HG03565 (cell line): ENCODE measurements around the gene MAP7D3.
A peak's percentile ranks its signal among the peaks of the same experiment; 100 is the strongest.
"Not testable (repeated sequence)": the region's sequence is repeated elsewhere in the genome, so short reads cannot be mapped to it uniquely, and the experiment has no call there.

ENCODE experiments used
- ATAC-seq: cut with Tn5 transposase; IDR thresholded peaks from one replicate; pipeline ENCODE4 v1.9.1; 2021; ENCODE audit warnings: mild to moderate bottlenecking, moderate library complexity; ENCODE audit not compliant: unreplicated experiment

The MAP7D3 gene

GRCh38 chrX:136256026-136256425 lies 4.8 kb upstream of the MAP7D3 start:
- ATAC-seq, result no peak

- no peak for ATAC-seq
Measured at GRCh38 chrX:136255541-136255940, 4.3 kb upstream of the MAP7D3 start.

- peak; percentile 20 for ATAC-seq
Measured at GRCh38 chrX:136250191-136251040, 784 bp downstream of the MAP7D3 start.

- ATAC-seq, result no peak
Measured at GRCh38 chrX:136246201-136246600, 5.0 kb downstream of the MAP7D3 start.

- not testable (repeated sequence) for ATAC-seq
Measured at GRCh38 chrX:136237849-136238248, 13.4 kb downstream of the MAP7D3 start.

- no peak for ATAC-seq
Measured at GRCh38 chrX:136237074-136237473, 14.1 kb downstream of the MAP7D3 start.

GRCh38 chrX:136228839-136229207 lies 22.4 kb downstream of the MAP7D3 start:
- ATAC-seq, result peak; percentile 69

- ATAC-seq, result peak; percentile 65
Measured at GRCh38 chrX:136227948-136228838, 23.0 kb downstream of the MAP7D3 start.

GRCh38 chrX:136227074-136227473 lies 24.1 kb downstream of the MAP7D3 start:
- ATAC-seq, result no peak

GRCh38 chrX:136221851-136222513 lies 29.2 kb downstream of the MAP7D3 start:
- no peak for ATAC-seq

- no peak for ATAC-seq
Measured at GRCh38 chrX:136220951-136221350, 30.2 kb downstream of the MAP7D3 start.

- ATAC-seq, result no peak
Measured at GRCh38 chrX:136220540-136220939, 30.7 kb downstream of the MAP7D3 start.

- no peak for ATAC-seq
Measured at GRCh38 chrX:136219893-136220292, 31.3 kb downstream of the MAP7D3 start.

- no peak for ATAC-seq
Measured at GRCh38 chrX:136215559-136215958, 35.6 kb downstream of the MAP7D3 start.

- no peak for ATAC-seq
Measured at GRCh38 chrX:136214551-136214950, 36.6 kb downstream of the MAP7D3 start.

GRCh38 chrX:136212557-136213111 lies 38.6 kb downstream of the MAP7D3 start:
- ATAC-seq, result no peak

- ATAC-seq, result no peak
Measured at GRCh38 chrX:136211766-136212556, 39.2 kb downstream of the MAP7D3 start.

- ATAC-seq, result no peak
Measured at GRCh38 chrX:136210806-136211205, 40.4 kb downstream of the MAP7D3 start.

- ATAC-seq, result no peak
Measured at GRCh38 chrX:136210243-136210642, 41.0 kb downstream of the MAP7D3 start.

GRCh38 chrX:136209751-136210150 lies 41.4 kb downstream of the MAP7D3 start:
- ATAC-seq, result no peak
